Left lung (tissue), 10 donors: ENCODE measurements around the gene FSCN2. TPM values are rescaled to one million over a fixed set of nuclear protein-coding genes. Genes with fewer than 3 reads are reported as not detected.

Source experiments
- ATAC-seq: fragments of 200-7000 bp; cut with Tn5 transposase; one replicate; pipeline ENCODE4 v1.9.1; 2020; ENCODE audit warnings: moderate library complexity
- DNase-seq, 4 donors: peaks; one replicate each; pipeline ENCODE4 v3.0.0-alpha.2; 2013 to 2020
- H3K27ac ChIP-seq, 2 donors: fragments of 200-600 bp; sonication (generic) in 1 of 2; one replicate each; pipeline versions ENCODE4 v1.5.0 to v1.8.0; 2020 to 2021
- H3K27me3 ChIP-seq, 2 donors: fragments of 200-600 bp; sonication (generic) in 1 of 2; one replicate each; pipeline versions ENCODE4 v1.5.0 to v1.8.0; 2020 to 2021
- H3K36me3 ChIP-seq, 2 donors: fragments of 200-600 bp; sonication (generic) in 1 of 2; one replicate each; pipeline versions ENCODE4 v1.5.0 to v1.8.0; 2020 to 2021
- H3K4me1 ChIP-seq, 2 donors: fragments of 200-600 bp; one replicate each; pipeline ENCODE4 v1.8.0; 2021
- H3K4me3 ChIP-seq, 2 donors: fragments of 200-600 bp; sonication (generic) in 1 of 2; one replicate each; pipeline versions ENCODE4 v1.5.0 to v1.8.0; 2020 to 2021; ENCODE audit warnings: mild to moderate bottlenecking in 1 of 2
- H3K9me3 ChIP-seq, 2 donors: fragments of 200-600 bp; sonication (generic) in 1 of 2; one replicate each; pipeline versions ENCODE4 v1.5.0 to v1.8.0; 2020 to 2021
- CTCF ChIP-seq, 2 donors: fragments of 200-600 bp; sonication (generic) in 1 of 2; IDR thresholded peaks; one replicate each; pipeline versions ENCODE4 v1.5.0 to v1.8.0; 2021; ENCODE audit warnings: antibody characterized with exemption in 2 of 2
- intact Hi-C, 2 donors: fragments of 100-400 bp; cut with DNase I; formaldehyde crosslinking; loops; one replicate each; pipeline versions ENCODE4 v1.11.2 to v1.14.2; 2022
- polyA plus RNA-seq, 6 donors: library from polyadenylated mRNA; unstranded; fragments of 120-200 nt; gene quantifications; one replicate each; pipeline ENCODE4 v1.2.1, GENCODE V29; 2013; ENCODE audit not compliant: insufficient read length in 6 of 6
- total RNA-seq, 2 donors: library from RNA; stranded (reverse); fragmentation: NEBNext Ultra II Directional; extraction: Animal tissue kit (Norgen Biotek cat#: 25700); gene quantifications; one replicate each; pipeline ENCODE4 v1.2.1, GENCODE V29; 2021
- donor health status: DM: no; HTN: yes; CAD: no.
- donor health status: DM: no; HTN: no; CAD: no.

Gene FSCN2
- total and polyA plus RNA-seq, 8 donors = 0.92 to 3.4 (median 1.9) TPM

GRCh38 chr17:81558941-81559806 lies 31.0 kb downstream of the FSCN2 start:
- H3K4me1 ChIP-seq = peaks cover under 1 to 64% of the 10 kb centered on the region in 2 donors
- TF ChIP-seq CTCF (IDR thresholded peaks at IDR 0.05) = no peak
- no peaks in the 10 kb centered on the region for H3K27me3 ChIP-seq
- H3K27ac ChIP-seq = no peak overlapping the region
- ATAC-seq (no peak), DNase-seq (peak in 1 of 4 donors; percentile 55)
- intact Hi-C loops = no loop called here
- peaks cover 0 to 83% of the 10 kb centered on the region in 2 donors for H3K36me3 ChIP-seq
- H3K9me3 ChIP-seq = no peaks in the 10 kb centered on the region
- H3K4me3 ChIP-seq = no peak overlapping the region

- H3K27ac ChIP-seq = peak overlapping the region in 1 of 2 donors; percentile 70
- peaks cover 0 to 98% of the 10 kb centered on the region in 2 donors for H3K36me3 ChIP-seq
Measured at GRCh38 chr17:81561494-81561885, 33.3 kb downstream of the FSCN2 start.

GRCh38 chr17:81563861-81564586 lies 35.8 kb downstream of the FSCN2 start:
- intact Hi-C loops = no loop called here
- Histone ChIP-seq H3K9me3 (no peaks in the 10 kb centered on the region), H3K4me1 (peaks cover 26 to 87% of the 10 kb centered on the region in 2 donors), H3K27ac (peak overlapping the region; percentile 10 to 35), H3K4me3 (no peak overlapping the region), H3K36me3 (peaks cover 0 to 98% of the 10 kb centered on the region in 2 donors), H3K27me3 (no peaks in the 10 kb centered on the region)
- no peak for TF ChIP-seq CTCF (IDR thresholded peaks at IDR 0.05)
- ATAC-seq (peak; percentile 34), DNase-seq (no peak)

More at GRCh38 chr17:81561494-81561885, 33.3 kb downstream of the FSCN2 start:
- intact Hi-C loops = no loop called here
- no peak for ATAC-seq
- no peaks in the 10 kb centered on the region for H3K9me3 ChIP-seq
- H3K4me3 ChIP-seq = no peak overlapping the region
- H3K27me3 ChIP-seq = no peaks in the 10 kb centered on the region
- peaks cover 13 to 74% of the 10 kb centered on the region in 2 donors for H3K4me1 ChIP-seq
- no peak for DNase-seq
- TF ChIP-seq CTCF (IDR thresholded peaks at IDR 0.05) = no peak

- Histone ChIP-seq H3K27me3 (no peaks in the 10 kb centered on the region), H3K36me3 (peaks cover 0 to 98% of the 10 kb centered on the region in 2 donors), H3K4me3 (no peak overlapping the region), H3K9me3 (no peaks in the 10 kb centered on the region), H3K27ac (peak overlapping the region in 1 of 2 donors; percentile 35), H3K4me1 (peaks cover 26 to 81% of the 10 kb centered on the region in 2 donors)
- intact Hi-C loops = no loop called here
- TF ChIP-seq CTCF (IDR thresholded peaks at IDR 0.05) = no peak
- no peak for ATAC-seq
- peak in 1 of 4 donors; percentile 35 for DNase-seq
Measured at GRCh38 chr17:81564778-81565177, 36.6 kb downstream of the FSCN2 start.

- Histone ChIP-seq H3K27me3 (no peaks in the 10 kb centered on the region), H3K4me1 (peaks cover 26 to 77% of the 10 kb centered on the region in 2 donors), H3K36me3 (peaks cover 0 to 98% of the 10 kb centered on the region in 2 donors), H3K27ac (peak overlapping the region in 1 of 2 donors; percentile 68), H3K9me3 (no peaks in the 10 kb centered on the region), H3K4me3 (no peak overlapping the region)
- TF ChIP-seq CTCF (IDR thresholded peaks at IDR 0.05) = no peak
- intact Hi-C loops = no loop called here
- ATAC-seq = no peak
- DNase-seq = peak in 1 of 4 donors; percentile 70
Measured at GRCh38 chr17:81565231-81565630, 37.1 kb downstream of the FSCN2 start.
